Aorta (tissue), 5 donors: Measurements from ENCODE around the gene IQSEC1. TPM values are rescaled to one million over a fixed set of nuclear protein-coding genes. Genes with fewer than 3 reads are reported as not detected.

Source experiments
- ATAC-seq: fragments of 200-7000 bp; cut with Tn5 transposase; one replicate; pipeline ENCODE4 v1.9.1; 2022; ENCODE audit warnings: moderate library complexity; ENCODE audit not compliant: low FRiP score
- DNase-seq, 2 donors: peaks; one replicate each; pipeline ENCODE4 v3.0.0-alpha.2; 2020
- H3K27ac ChIP-seq, 2 donors: one replicate each; pipeline ENCODE4 v1.5.1; 2013; ENCODE audit warnings: low read length in 2 of 2, mild to moderate bottlenecking in 2 of 2, moderate library complexity in 2 of 2, control low read depth in 1 of 2, inconsistent platforms in 1 of 2, low read depth in 1 of 2
- H3K27me3 ChIP-seq, 2 donors: one replicate each; pipeline ENCODE4 v1.6.1; 2013; ENCODE audit warnings: control low read depth in 1 of 2, low read length in 1 of 2, mild to moderate bottlenecking in 1 of 2, moderate library complexity in 1 of 2; ENCODE audit not compliant: insufficient read depth in 2 of 2, control insufficient read depth in 1 of 2
- H3K36me3 ChIP-seq, 2 donors: one replicate each; pipeline ENCODE4 v1.6.1; 2013; ENCODE audit warnings: control low read depth in 1 of 2, low read length in 1 of 2, mild to moderate bottlenecking in 1 of 2; ENCODE audit not compliant: insufficient read depth in 2 of 2, control insufficient read depth in 1 of 2
- H3K4me1 ChIP-seq, 2 donors: one replicate each; pipeline ENCODE4 v1.6.1; 2013; ENCODE audit warnings: low read length in 2 of 2, control low read depth in 1 of 2, mild to moderate bottlenecking in 1 of 2, moderate library complexity in 1 of 2; ENCODE audit not compliant: insufficient read depth in 2 of 2, control insufficient read depth in 1 of 2
- H3K4me3 ChIP-seq, 2 donors: one replicate each; pipeline ENCODE4 v1.5.1; 2013; ENCODE audit warnings: low read length in 2 of 2, control low read depth in 1 of 2, mild to moderate bottlenecking in 1 of 2
- H3K9me3 ChIP-seq: one replicate; pipeline ENCODE4 v1.6.1; 2013; ENCODE audit warnings: mild to moderate bottlenecking, low read length; ENCODE audit not compliant: control insufficient read depth
- WGBS, 2 donors: extraction: QIAGEN DNeasy Blood & Tissue Kit; methylation state at CpG; one replicate each; pipeline ENCODE4 v1.1.7; 2013; 5-methylcytosine and 5-hydroxymethylcytosine counted together
- intact Hi-C, 2 donors: fragments of 100-400 bp; cut with DNase I; formaldehyde crosslinking; loops; one replicate each; pipeline versions ENCODE4 v1.14.2 to v1.15.0; 2022
- polyA plus RNA-seq, 2 donors: library from polyadenylated mRNA; stranded (reverse); fragments of 200-250 nt; gene quantifications; one replicate each; pipeline ENCODE4 v1.2.3, GENCODE V29; 2013
- total RNA-seq, 2 donors: library from RNA; stranded (reverse); fragmentation: NEBNext Ultra II Directional; extraction: Animal tissue kit (Norgen Biotek cat#: 25700); gene quantifications; one replicate each; pipeline ENCODE4 v1.2.1, GENCODE V29; 2021
- donor health status: healthy with polysubstance abuse.
- donor health status: Bipolar disorder and iron deficiency.
- donor health status: DM: no; HTN: no; CAD: no.
- donor health status: DM: no; HTN: no; CAD: no.
- donor health status: DM: yes; HTN: yes; CAD: no.

Gene IQSEC1
- total and polyA plus RNA-seq, 4 donors, result 12.6 to 84.7 (median 49.9) TPM

- Histone ChIP-seq H3K9me3 (no peaks in the 10 kb centered on the region), H3K36me3 (no peaks in the 10 kb centered on the region), H3K4me3 (no peak overlapping the region), H3K27me3 (no peaks in the 10 kb centered on the region), H3K27ac (peak overlapping the region; percentile 2 to 73), H3K4me1 (peaks cover 5 to 10% of the 10 kb centered on the region in 2 donors)
- intact Hi-C loops, result no loop called here
- peak; percentile 27 for ATAC-seq
- WGBS, 2 donors, result 13 to 16% methylated on average over 7 of the region's 7 CpGs
- DNase-seq, result peak in 1 of 2 donors; percentile 75
Measured at GRCh38 chr3:12948371-12948770, 124.9 kb downstream of the IQSEC1 start.

GRCh38 chr3:12947504-12948369 is 125.5 kb downstream of the IQSEC1 start:
- H3K27ac ChIP-seq, result peak overlapping the region; percentile 2 to 80
- no peaks in the 10 kb centered on the region for H3K9me3 ChIP-seq
- 56 to 66% methylated on average over 7 of the region's 7 CpGs for WGBS, 2 donors
- no peak overlapping the region for H3K4me3 ChIP-seq
- no peaks in the 10 kb centered on the region for H3K27me3 ChIP-seq
- intact Hi-C loops, result no loop called here
- no peaks in the 10 kb centered on the region for H3K36me3 ChIP-seq
- peaks cover 5 to 10% of the 10 kb centered on the region in 2 donors for H3K4me1 ChIP-seq
- peak in 1 of 2 donors; percentile 75 for DNase-seq
- ATAC-seq, result no peak

- intact Hi-C loops, result no loop called here
- peak overlapping the region; percentile 15 to 80 for H3K27ac ChIP-seq
- peaks cover 5 to 10% of the 10 kb centered on the region in 2 donors for H3K4me1 ChIP-seq
- peak; percentile 9 for ATAC-seq
- no peak overlapping the region for H3K4me3 ChIP-seq
- H3K27me3 ChIP-seq, result no peaks in the 10 kb centered on the region
- no peaks in the 10 kb centered on the region for H3K36me3 ChIP-seq
- no peaks in the 10 kb centered on the region for H3K9me3 ChIP-seq
- 15 to 18% methylated on average over 8 of the region's 8 CpGs for WGBS, 2 donors
- DNase-seq, result no peak
Measured at GRCh38 chr3:12946649-12947316, 126.4 kb downstream of the IQSEC1 start.

GRCh38 chr3:12946251-12946648 is 127.0 kb downstream of the IQSEC1 start:
- ATAC-seq, result no peak

GRCh38 chr3:12944849-12945248 is 128.4 kb downstream of the IQSEC1 start:
- Histone ChIP-seq H3K27me3 (no peaks in the 10 kb centered on the region), H3K4me3 (no peak overlapping the region), H3K9me3 (no peaks in the 10 kb centered on the region), H3K36me3 (no peaks in the 10 kb centered on the region), H3K4me1 (peaks cover 4 to 10% of the 10 kb centered on the region in 2 donors), H3K27ac (no peak overlapping the region)
- DNase-seq, result no peak
- intact Hi-C loops, result no loop called here
- WGBS, 2 donors, result 75 to 79% methylated on average over 5 to 6 of the region's 6 CpGs
- no peak for ATAC-seq

More at GRCh38 chr3:12946251-12946648, 127.0 kb downstream of the IQSEC1 start:
- H3K9me3 ChIP-seq, result no peaks in the 10 kb centered on the region
- 34 to 35% methylated on average over 6 of the region's 6 CpGs for WGBS, 2 donors
- H3K4me1 ChIP-seq, result peaks cover 5 to 10% of the 10 kb centered on the region in 2 donors
- no peaks in the 10 kb centered on the region for H3K27me3 ChIP-seq
- H3K4me3 ChIP-seq, result no peak overlapping the region
- DNase-seq, result no peak
- intact Hi-C loops, result no loop called here
- no peaks in the 10 kb centered on the region for H3K36me3 ChIP-seq
- peak overlapping the region; percentile 24 to 43 for H3K27ac ChIP-seq

- Histone ChIP-seq H3K4me3 (no peak overlapping the region), H3K27ac (no peak overlapping the region), H3K4me1 (peaks cover 2 to 10% of the 10 kb centered on the region in 2 donors), H3K36me3 (no peaks in the 10 kb centered on the region), H3K27me3 (no peaks in the 10 kb centered on the region), H3K9me3 (no peaks in the 10 kb centered on the region)
- intact Hi-C loops, result no loop called here
- no peak for DNase-seq
- ATAC-seq, result no peak
- WGBS, 2 donors, result 53% methylated on average over 15 of the region's 15 CpGs
Measured at GRCh38 chr3:12944413-12944812, 128.8 kb downstream of the IQSEC1 start.

GRCh38 chr3:12943124-12944021 is 129.9 kb downstream of the IQSEC1 start:
- peaks cover 0 to 10% of the 10 kb centered on the region in 2 donors for H3K4me1 ChIP-seq
- ATAC-seq, result no peak
- 70 to 73% methylated on average over 22 of the region's 22 CpGs for WGBS, 2 donors
- H3K27ac ChIP-seq, result no peak overlapping the region
- no peaks in the 10 kb centered on the region for H3K36me3 ChIP-seq
- intact Hi-C loops, result no loop called here
- H3K27me3 ChIP-seq, result no peaks in the 10 kb centered on the region
- DNase-seq, result no peak
- H3K4me3 ChIP-seq, result no peak overlapping the region
- no peaks in the 10 kb centered on the region for H3K9me3 ChIP-seq

GRCh38 chr3:12941495-12942023 is 131.7 kb downstream of the IQSEC1 start:
- Histone ChIP-seq H3K9me3 (no peaks in the 10 kb centered on the region), H3K27me3 (no peaks in the 10 kb centered on the region), H3K27ac (no peak overlapping the region), H3K36me3 (no peaks in the 10 kb centered on the region), H3K4me3 (no peak overlapping the region), H3K4me1 (no peaks in the 10 kb centered on the region)
- 93 to 94% methylated on average over 23 to 26 of the region's 26 CpGs for WGBS, 2 donors
- intact Hi-C loops, result no loop called here
- ATAC-seq (no peak), DNase-seq (no peak)
